Naive B cell (primary cell): Measurements from ENCODE around the gene PDCD2L. TPM values are rescaled to one million over a fixed set of nuclear protein-coding genes. Genes with fewer than 3 reads are reported as not detected.
A peak's percentile ranks its signal among the peaks of the same experiment; 100 is the strongest.
"Not testable (repeated sequence)": the region's sequence is repeated elsewhere in the genome, so short reads cannot be mapped to it uniquely, and the experiment has no call there.

Experiments used
- ATAC-seq, 2 donors: fragments of 150-1000 bp; cut with Tn5 transposase; 2 replicates each; pipeline ENCODE4 v1.10.0; 2021; ENCODE audit warnings: low read depth in 2 of 2, mild to moderate bottlenecking in 2 of 2, moderate library complexity in 2 of 2
- DNase-seq: peaks from one replicate; pipeline ENCODE4 v3.0.0; 2022
- H3K27ac Mint-ChIP-seq, 6 donors: one replicate each; pipeline ENCODE4 v1.8.0; 2020 to 2022; ENCODE audit warnings: mild to moderate bottlenecking in 6 of 6, mixed read lengths in 6 of 6, moderate library complexity in 5 of 6, inconsistent platforms in 2 of 6
- H3K27me3 Mint-ChIP-seq, 3 donors: one replicate each; pipeline ENCODE4 v1.8.0; 2021 to 2022; ENCODE audit warnings: mixed read lengths in 3 of 3, mild to moderate bottlenecking in 1 of 3
- H3K36me3 Mint-ChIP-seq, 2 donors: one replicate each; pipeline ENCODE4 v1.8.0; 2020 to 2022; ENCODE audit warnings: mixed read lengths in 2 of 2, inconsistent platforms in 1 of 2, mild to moderate bottlenecking in 1 of 2
- H3K4me1 Mint-ChIP-seq, 3 donors: one replicate each; pipeline ENCODE4 v1.8.0; 2020 to 2022; ENCODE audit warnings: mixed read lengths in 3 of 3, inconsistent platforms in 1 of 3, mild to moderate bottlenecking in 1 of 3, moderate library complexity in 1 of 3
- H3K4me3 Mint-ChIP-seq, 8 donors: one replicate each; pipeline ENCODE4 v1.8.0; 2020 to 2022; ENCODE audit warnings: mild to moderate bottlenecking in 8 of 8, mixed read lengths in 8 of 8, moderate library complexity in 8 of 8, inconsistent platforms in 2 of 8
- H3K9me3 Mint-ChIP-seq, 7 donors: one replicate each; pipeline ENCODE4 v1.8.0; 2020 to 2022; ENCODE audit warnings: mixed read lengths in 7 of 7, mild to moderate bottlenecking in 5 of 7, inconsistent platforms in 2 of 7, moderate library complexity in 1 of 7
- polyA plus RNA-seq, 6 donors: library from polyadenylated mRNA; unstranded; fragments of 300-500 nt; fragmentation: Illumina TruSeq; gene quantifications; one replicate each; pipeline ENCODE4 v1.2.3, GENCODE V29; 2021; ENCODE audit warnings: low read depth in 6 of 6

The PDCD2L gene
- polyA plus RNA-seq, 6 donors from 2014 or later, result 4.7 to 20.9 (median 16.3) TPM

DNA sequence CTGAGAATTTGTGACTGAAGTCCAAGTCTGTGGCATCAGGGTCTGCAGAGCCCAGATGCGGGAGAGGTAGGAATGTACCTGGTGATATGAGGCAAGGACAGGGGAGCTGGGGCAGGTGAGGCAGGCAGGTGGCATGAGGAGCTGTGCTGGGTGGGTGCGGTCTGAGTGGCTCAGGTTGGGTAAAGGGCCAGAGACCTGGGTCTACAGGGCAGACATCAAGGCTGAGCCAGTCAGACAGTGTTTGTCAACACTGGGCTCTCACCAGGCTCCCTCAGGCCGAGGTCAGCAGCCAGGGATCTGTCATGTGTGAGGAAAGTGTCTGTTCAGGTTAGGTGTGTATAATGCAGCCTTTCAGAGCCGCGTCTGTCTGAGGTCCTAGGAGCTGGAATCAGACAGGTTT lies 20.6 kb upstream of the PDCD2L start:
- Mint-ChIP-seq H3K4me1 (peaks cover 5 to 29% (median 8%) of the 10 kb centered on the region in 3 donors), H3K27ac (peak overlapping the region in 2 of 6 donors; percentile 56 to 66), H3K4me3 (no peak overlapping the region), H3K27me3 (no peaks in the 10 kb centered on the region), H3K36me3 (peaks cover 0 to 21% of the 10 kb centered on the region in 2 donors), H3K9me3 (no peaks in the 10 kb centered on the region)
- no peak for DNase-seq
- no peak for ATAC-seq

GRCh38 chr19:34386645-34387445 lies 17.4 kb upstream of the PDCD2L start:
- Mint-ChIP-seq H3K9me3 (no peaks in the 10 kb centered on the region), H3K4me1 (peaks cover 2 to 29% (median 8%) of the 10 kb centered on the region in 3 donors), H3K4me3 (no peak overlapping the region), H3K27me3 (no peaks in the 10 kb centered on the region), H3K36me3 (peaks cover 0 to 21% of the 10 kb centered on the region in 2 donors), H3K27ac (peak overlapping the region in 1 of 6 donors; percentile 17)
- no peak for DNase-seq
- no peak for ATAC-seq

DNA sequence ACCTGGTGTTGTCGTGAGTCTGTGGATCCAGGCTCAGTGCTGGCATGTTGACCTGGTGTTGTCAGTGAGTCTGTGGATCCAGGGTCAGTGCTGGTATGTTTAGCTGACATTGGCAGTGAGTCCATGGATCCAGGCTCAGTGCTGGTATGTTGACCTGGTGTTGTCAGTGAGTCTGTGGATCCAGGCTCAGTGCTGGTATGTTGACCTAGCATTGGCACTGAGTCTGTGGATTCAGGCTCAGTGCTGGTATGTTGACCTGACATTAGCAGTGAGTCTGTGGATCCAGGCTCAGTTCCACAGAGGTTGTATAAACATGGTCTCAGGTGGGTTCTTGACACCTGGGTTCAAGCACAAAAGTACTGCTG lies 16.8 kb upstream of the PDCD2L start:
- DNase-seq, result no peak
- no peaks in the 10 kb centered on the region for H3K9me3 Mint-ChIP-seq
- H3K27ac Mint-ChIP-seq, result no peak overlapping the region
- H3K36me3 Mint-ChIP-seq, result peaks cover 0 to 20% of the 10 kb centered on the region in 2 donors
- no peak overlapping the region for H3K4me3 Mint-ChIP-seq
- peaks cover 2 to 29% (median 6%) of the 10 kb centered on the region in 3 donors for H3K4me1 Mint-ChIP-seq
- no peaks in the 10 kb centered on the region for H3K27me3 Mint-ChIP-seq
- no peak for ATAC-seq

GRCh38 chr19:34388745-34389144 lies 15.5 kb upstream of the PDCD2L start:
- not testable (repeated sequence) for DNase-seq, H3K9me3 Mint-ChIP-seq, H3K27me3 Mint-ChIP-seq, H3K36me3 Mint-ChIP-seq, H3K4me3 Mint-ChIP-seq, ATAC-seq, H3K27ac Mint-ChIP-seq
- peaks cover 0 to 15% (median 2%) of the 10 kb centered on the region in 3 donors for H3K4me1 Mint-ChIP-seq

GRCh38 chr19:34391813-34392212 lies 12.4 kb upstream of the PDCD2L start:
- Mint-ChIP-seq H3K9me3 (no peaks in the 10 kb centered on the region), H3K4me1 (no peaks in the 10 kb centered on the region), H3K27me3 (no peaks in the 10 kb centered on the region), H3K4me3 (no peak overlapping the region), H3K36me3 (no peaks in the 10 kb centered on the region), H3K27ac (no peak overlapping the region)
- no peak for DNase-seq
- no peak for ATAC-seq

- no peak for ATAC-seq
- no peak overlapping the region for H3K27ac Mint-ChIP-seq
- H3K36me3 Mint-ChIP-seq, result no peaks in the 10 kb centered on the region
- H3K4me1 Mint-ChIP-seq, result no peaks in the 10 kb centered on the region
- H3K27me3 Mint-ChIP-seq, result no peaks in the 10 kb centered on the region
- H3K4me3 Mint-ChIP-seq, result no peak overlapping the region
- no peaks in the 10 kb centered on the region for H3K9me3 Mint-ChIP-seq
- no peak for DNase-seq
Measured at GRCh38 chr19:34393031-34393430, 11.2 kb upstream of the PDCD2L start.

DNA sequence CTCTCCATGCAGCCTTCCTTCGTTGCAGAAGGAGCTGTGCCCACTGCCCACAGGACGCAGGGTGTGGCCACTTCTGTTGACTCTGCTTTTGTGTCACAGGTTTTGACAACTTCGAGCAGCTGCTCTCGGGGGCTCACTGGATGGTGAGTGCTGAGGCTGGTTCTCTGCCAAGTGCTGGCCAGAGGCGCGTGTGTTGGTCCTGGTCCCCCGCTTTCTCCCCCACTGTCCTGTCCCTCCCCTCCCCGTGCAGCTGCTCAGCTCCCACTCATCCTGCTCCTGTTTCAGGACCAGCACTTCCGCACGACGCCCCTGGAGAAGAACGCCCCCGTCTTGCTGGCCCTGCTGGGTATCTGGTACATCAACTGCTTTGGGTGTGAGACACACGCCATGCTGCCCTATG lies 10.6 kb upstream of the PDCD2L start:
- H3K27ac Mint-ChIP-seq, result no peak overlapping the region
- DNase-seq (no peak), ATAC-seq (no peak)
- H3K4me1 Mint-ChIP-seq, result no peaks in the 10 kb centered on the region
- no peaks in the 10 kb centered on the region for H3K36me3 Mint-ChIP-seq
- H3K9me3 Mint-ChIP-seq, result no peaks in the 10 kb centered on the region
- H3K4me3 Mint-ChIP-seq, result no peak overlapping the region
- H3K27me3 Mint-ChIP-seq, result no peaks in the 10 kb centered on the region

GRCh38 chr19:34397853-34398252 lies 6.3 kb upstream of the PDCD2L start:
- H3K27me3 Mint-ChIP-seq, result no peaks in the 10 kb centered on the region
- H3K4me3 Mint-ChIP-seq, result no peak overlapping the region
- ATAC-seq, result no peak
- H3K36me3 Mint-ChIP-seq, result peaks cover 5 to 8% of the 10 kb centered on the region in 2 donors
- DNase-seq, result no peak
- no peak overlapping the region for H3K27ac Mint-ChIP-seq
- H3K9me3 Mint-ChIP-seq, result no peaks in the 10 kb centered on the region
- H3K4me1 Mint-ChIP-seq, result no peaks in the 10 kb centered on the region

DNA sequence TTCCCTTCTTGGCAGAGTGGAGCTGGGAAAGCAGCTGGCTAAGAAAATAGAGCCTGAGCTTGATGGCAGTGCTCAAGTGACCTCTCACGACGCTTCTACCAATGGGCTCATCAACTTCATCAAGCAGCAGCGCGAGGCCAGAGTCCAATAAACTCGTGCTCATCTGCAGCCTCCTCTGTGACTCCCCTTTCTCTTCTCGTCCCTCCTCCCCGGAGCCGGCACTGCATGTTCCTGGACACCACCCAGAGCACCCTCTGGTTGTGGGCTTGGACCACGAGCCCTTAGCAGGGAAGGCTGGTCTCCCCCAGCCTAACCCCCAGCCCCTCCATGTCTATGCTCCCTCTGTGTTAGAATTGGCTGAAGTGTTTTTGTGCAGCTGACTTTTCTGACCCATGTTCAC lies 4.3 kb upstream of the PDCD2L start:
- DNase-seq (no peak), ATAC-seq (no peak)
- Mint-ChIP-seq H3K27me3 (no peaks in the 10 kb centered on the region), H3K4me1 (peaks cover 0 to 8% (median 7%) of the 10 kb centered on the region in 3 donors), H3K4me3 (peak overlapping the region in 1 of 8 donors; percentile 56), H3K27ac (peak overlapping the region in 1 of 6 donors; percentile 73), H3K36me3 (peaks cover 5 to 8% of the 10 kb centered on the region in 2 donors), H3K9me3 (no peaks in the 10 kb centered on the region)

- DNase-seq, H3K27me3 Mint-ChIP-seq, H3K36me3 Mint-ChIP-seq, H3K4me3 Mint-ChIP-seq, ATAC-seq, H3K4me1 Mint-ChIP-seq, H3K27ac Mint-ChIP-seq, H3K9me3 Mint-ChIP-seq: not testable (repeated sequence)
Measured at GRCh38 chr19:34400844-34401243, 3.4 kb upstream of the PDCD2L start.

DNA sequence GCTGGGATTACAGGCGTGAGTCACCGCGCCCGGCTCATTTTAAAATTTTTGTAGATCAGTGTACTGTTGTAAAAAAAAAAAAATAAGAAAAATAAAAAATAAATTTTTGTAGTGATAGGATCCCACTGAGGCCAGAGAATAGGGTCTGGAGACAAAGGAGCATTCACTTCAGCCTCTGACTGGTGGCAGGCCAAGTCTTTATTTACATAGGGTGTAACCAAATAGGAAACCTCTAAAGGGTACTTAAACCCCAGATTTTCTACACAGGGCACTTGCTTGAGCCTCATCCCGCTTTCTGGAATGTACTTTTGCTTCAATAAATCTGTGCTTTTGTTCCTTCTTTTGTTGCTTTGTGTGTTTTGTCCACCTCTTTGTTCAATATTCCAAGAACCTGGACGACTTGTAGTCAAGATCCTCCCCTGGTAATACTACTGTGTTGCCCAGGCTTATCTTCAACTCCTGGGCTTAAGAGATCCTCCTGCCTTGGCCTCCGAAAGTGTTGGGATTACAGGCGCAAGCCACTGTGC lies 2.1 kb upstream of the PDCD2L start:
- Mint-ChIP-seq H3K27ac (no peak overlapping the region), H3K36me3 (peaks cover 5 to 8% of the 10 kb centered on the region in 2 donors)
- ATAC-seq, result no peak

DNA sequence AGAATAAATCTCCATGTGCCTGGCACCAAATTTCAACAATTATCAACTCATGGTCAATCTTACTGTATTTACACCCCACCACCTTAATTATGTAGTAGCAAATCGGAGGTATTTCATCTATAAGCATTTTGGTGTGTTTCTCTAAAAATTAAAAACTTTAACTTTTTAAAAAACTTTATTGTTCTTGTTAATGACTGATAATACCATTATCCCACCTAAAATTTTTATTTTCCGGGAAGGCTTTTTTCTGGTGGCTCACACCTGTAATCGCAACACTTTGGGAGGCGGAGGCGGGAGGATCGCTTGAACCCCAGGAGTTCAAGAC lies 453 bp upstream of the PDCD2L start:
- H3K27ac Mint-ChIP-seq, result peak overlapping the region in 5 of 6 donors; percentile 18 to 91 (median 80)
- H3K27me3 Mint-ChIP-seq, result no peaks in the 10 kb centered on the region
- H3K9me3 Mint-ChIP-seq, result no peaks in the 10 kb centered on the region
- ATAC-seq (peak in 1 of 2 donors; percentile 2), DNase-seq (no peak)
- peak overlapping the region; percentile 88 to 99 (median 95) for H3K4me3 Mint-ChIP-seq
- peaks cover 5 to 8% of the 10 kb centered on the region in 2 donors for H3K36me3 Mint-ChIP-seq
- peaks cover 2 to 9% (median 8%) of the 10 kb centered on the region in 3 donors for H3K4me1 Mint-ChIP-seq

More for the DNA sequence above, 2.1 kb upstream of the PDCD2L start:
- Mint-ChIP-seq H3K9me3 (no peaks in the 10 kb centered on the region), H3K27me3 (no peaks in the 10 kb centered on the region), H3K4me3 (no peak overlapping the region), H3K4me1 (peaks cover 0 to 8% (median 7%) of the 10 kb centered on the region in 3 donors)
- DNase-seq, result no peak

GRCh38 chr19:34405892-34406660 lies 1.9 kb downstream of the PDCD2L start:
- H3K27me3 Mint-ChIP-seq, result no peaks in the 10 kb centered on the region
- peaks cover 12 to 18% (median 16%) of the 10 kb centered on the region in 3 donors for H3K4me1 Mint-ChIP-seq
- H3K27ac Mint-ChIP-seq, result no peak overlapping the region
- DNase-seq (no peak), ATAC-seq (no peak)
- peaks cover 0 to 3% of the 10 kb centered on the region in 2 donors for H3K36me3 Mint-ChIP-seq
- peak overlapping the region in 3 of 8 donors; percentile 30 to 56 (median 51) for H3K4me3 Mint-ChIP-seq
- no peaks in the 10 kb centered on the region for H3K9me3 Mint-ChIP-seq

- peak overlapping the region in 2 of 6 donors; percentile 70 to 79 for H3K27ac Mint-ChIP-seq
- ATAC-seq, result no peak
- peaks cover 0 to 3% of the 10 kb centered on the region in 2 donors for H3K36me3 Mint-ChIP-seq
- DNase-seq, result no peak
- no peaks in the 10 kb centered on the region for H3K27me3 Mint-ChIP-seq
- H3K4me3 Mint-ChIP-seq, result peak overlapping the region in 1 of 8 donors; percentile 47
- peaks cover 12 to 18% (median 16%) of the 10 kb centered on the region in 3 donors for H3K4me1 Mint-ChIP-seq
- no peaks in the 10 kb centered on the region for H3K9me3 Mint-ChIP-seq
Measured at GRCh38 chr19:34408411-34408810, 4.2 kb downstream of the PDCD2L start.
